22Rv1 (cell line): ENCODE results near the gene C1orf122.

Experiments
- CTCF ChIP-seq: fragments of 450-650 bp; IDR thresholded peaks from 2 replicates; pipeline ENCODE4 v1.5.1; 2017; ENCODE audit warnings: mild to moderate bottlenecking
- ZFX ChIP-seq: fragments of 450-650 bp; IDR thresholded peaks from 2 replicates; pipeline ENCODE4 v1.6.1; 2017; ENCODE audit warnings: antibody characterized with exemption, borderline replicate concordance

- no peak for TF ChIP-seq CTCF
- TF ChIP-seq ZFX, result no peak
These were observed 17.9 kb downstream of the C1orf122 start for GRCh38 chr1:37825506-37825905.
